HG03135 (cell line): ENCODE data around the gene BIRC7.

Experiments used
- ATAC-seq: cut with Tn5 transposase; IDR thresholded peaks from one replicate; pipeline ENCODE4 v1.9.1; 2021; ENCODE audit warnings: mild to moderate bottlenecking, moderate library complexity; ENCODE audit not compliant: unreplicated experiment

BIRC7 gene

DNA sequence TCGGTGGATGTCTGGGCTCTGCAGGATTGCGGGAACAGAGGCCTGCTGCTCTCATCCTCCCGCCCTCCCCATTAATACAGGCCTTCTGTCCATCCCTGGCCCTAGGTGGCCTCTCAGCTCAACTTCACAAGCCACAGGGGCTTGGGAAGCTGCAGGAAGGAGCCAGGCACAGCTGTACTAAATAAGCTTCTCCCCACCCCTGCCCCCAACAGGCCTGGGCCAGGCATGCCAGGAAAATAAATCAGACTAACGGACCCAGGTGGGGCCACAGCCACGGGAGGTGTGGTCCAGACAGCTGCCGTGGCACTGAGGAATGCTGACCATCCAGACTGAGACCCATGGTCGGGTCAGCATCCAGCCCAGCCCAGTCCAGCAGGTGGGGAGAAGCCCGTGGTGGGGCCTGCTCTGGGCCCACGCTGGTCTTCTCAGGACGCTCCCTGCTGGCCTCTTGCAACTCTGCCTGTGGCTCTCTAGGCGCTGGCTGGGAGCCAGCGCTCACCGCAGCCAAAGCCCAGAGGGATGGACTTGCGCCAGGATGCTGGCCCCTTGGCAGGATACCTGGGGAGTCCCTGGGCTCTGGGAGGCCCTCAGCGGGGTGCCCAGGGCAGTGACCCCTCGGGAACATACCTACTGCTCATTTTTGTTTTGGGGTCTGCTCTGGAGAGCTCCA is 11.2 kb upstream of the BIRC7 start:
- no peak for ATAC-seq

DNA sequence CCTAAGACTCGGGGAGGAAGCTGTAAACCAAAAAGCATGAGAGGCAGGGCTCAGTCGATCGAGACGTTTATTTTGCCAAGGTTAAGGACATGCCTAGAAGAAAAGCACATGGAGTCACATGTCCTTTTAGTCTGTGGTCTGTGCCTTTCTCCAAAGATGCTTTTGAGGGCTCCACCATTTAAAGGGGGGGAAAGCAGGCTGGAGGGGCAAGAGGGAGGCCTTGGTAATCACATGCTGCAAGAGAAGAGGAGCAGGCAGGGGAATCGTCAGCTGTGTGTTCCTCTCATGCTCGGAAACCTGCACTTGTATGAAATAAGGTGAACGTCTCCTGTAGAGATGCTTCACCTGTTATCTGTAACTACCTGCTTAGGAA is 10.6 kb upstream of the BIRC7 start:
- ATAC-seq = no peak

DNA sequence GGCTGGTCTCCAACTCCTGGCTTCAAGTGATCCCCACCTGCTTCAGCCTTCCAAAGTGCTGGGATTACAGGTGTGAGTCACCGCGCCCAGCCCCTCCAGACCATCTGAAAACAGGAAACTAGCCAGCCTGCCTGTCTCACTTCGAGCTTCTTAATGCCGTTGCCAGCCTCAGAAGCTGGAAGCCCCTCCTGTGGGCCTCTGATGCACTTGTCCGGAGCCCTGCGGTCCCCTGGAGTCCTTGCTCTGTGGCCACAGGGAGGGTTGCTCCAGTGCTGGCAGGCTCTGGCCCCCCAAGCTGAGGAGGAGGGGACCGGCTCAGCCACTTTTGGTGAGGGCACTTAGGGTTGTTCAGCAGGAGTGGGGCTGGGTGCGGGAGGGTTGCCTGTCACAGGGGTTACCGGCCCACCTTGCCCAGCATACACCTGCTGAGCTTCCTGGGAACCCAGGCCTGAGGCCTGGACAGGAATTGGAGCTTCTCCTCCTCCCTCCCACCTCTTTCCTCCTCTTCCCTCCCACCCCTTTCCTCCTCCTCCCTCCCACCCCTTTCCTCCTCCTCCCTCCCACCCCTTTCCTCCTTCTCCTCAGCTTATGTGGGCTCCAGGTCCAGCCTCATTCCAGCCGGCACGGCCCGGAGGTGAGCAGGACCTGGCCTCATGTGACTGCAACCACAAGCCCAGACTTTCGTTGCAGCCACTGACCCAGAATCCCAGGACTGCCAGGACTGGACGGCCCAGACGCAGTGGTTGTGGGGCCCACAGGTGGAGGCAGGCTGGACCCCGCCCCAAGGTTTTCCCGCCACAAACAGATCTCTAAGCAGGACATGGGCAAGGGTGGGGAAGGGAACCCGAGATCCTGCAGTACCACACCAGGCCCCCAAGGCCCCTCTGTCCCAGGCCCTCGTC is 9.4 kb upstream of the BIRC7 start:
- no peak for ATAC-seq

- no peak for ATAC-seq
Measured at GRCh38 chr20:63227260-63227659, 8.4 kb upstream of the BIRC7 start.

- no peak for ATAC-seq
Measured at GRCh38 chr20:63228806-63229205, 6.9 kb upstream of the BIRC7 start.

DNA sequence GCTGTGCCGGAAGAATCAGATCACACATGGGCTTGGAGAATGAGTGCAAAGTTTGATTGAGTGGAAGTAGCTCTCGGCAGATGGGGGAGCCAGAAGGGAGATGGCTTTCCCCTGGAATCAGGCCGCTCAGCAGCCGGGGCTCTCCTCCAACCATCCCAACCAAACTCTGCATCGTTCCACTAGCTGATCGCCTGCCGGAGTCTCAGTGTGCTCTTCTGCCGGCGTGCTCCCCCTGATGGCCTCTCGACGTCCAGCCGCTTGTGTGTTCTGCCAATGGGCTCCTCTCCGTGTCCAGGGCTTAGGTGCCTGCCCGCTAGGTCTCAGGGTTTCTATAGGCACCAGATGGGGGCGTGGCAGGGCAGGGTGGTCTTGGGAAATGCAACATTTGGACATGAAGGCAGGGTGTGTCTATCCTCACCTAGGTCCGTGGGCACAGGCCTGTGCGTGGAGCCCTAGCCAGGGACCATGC is 4.9 kb upstream of the BIRC7 start:
- ATAC-seq = no peak

DNA sequence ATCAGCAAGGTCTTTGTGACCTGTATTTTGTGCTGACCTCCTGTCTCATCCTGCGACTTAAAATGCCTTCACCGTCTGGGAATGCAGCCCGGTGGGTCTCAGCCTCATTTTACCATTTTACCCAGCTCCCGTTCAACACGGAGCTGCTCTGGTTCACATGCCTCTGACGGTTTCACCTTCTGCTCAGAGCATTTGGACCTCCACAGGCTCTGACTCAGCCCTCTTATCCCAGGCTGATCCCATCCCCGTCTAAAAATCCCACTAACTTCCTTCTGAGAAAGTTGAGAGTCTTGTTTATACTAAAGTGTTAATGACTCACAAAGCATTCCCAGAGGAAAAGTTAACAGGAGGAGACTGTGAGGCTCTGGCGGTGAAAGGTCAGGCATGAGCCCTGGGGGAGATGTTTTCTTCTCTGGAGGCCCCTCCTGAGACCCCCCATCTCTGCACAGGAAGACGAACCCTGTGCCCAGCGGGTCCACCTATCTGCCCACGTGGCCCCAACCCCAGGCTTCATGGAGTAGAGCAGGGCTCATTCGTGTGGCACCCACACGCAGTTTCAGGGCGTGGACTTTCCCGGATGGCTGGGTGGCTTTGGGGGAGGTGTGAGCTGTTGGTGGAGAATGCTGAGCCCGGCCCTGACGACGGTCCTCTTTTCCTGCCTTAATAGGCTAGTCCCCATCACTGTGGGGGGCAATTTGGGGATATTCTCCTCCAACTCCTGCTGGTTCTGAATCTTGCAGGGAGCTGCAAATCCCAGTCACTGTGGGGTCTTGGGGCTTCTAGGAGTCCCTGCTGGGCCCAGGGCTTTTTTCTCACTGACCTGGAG is 3.3 kb upstream of the BIRC7 start:
- ATAC-seq = no peak

GRCh38 chr20:63233061-63233344 is 2.7 kb upstream of the BIRC7 start:
- no peak for ATAC-seq

GRCh38 chr20:63233924-63234323 is 1.8 kb upstream of the BIRC7 start:
- ATAC-seq = no peak

DNA sequence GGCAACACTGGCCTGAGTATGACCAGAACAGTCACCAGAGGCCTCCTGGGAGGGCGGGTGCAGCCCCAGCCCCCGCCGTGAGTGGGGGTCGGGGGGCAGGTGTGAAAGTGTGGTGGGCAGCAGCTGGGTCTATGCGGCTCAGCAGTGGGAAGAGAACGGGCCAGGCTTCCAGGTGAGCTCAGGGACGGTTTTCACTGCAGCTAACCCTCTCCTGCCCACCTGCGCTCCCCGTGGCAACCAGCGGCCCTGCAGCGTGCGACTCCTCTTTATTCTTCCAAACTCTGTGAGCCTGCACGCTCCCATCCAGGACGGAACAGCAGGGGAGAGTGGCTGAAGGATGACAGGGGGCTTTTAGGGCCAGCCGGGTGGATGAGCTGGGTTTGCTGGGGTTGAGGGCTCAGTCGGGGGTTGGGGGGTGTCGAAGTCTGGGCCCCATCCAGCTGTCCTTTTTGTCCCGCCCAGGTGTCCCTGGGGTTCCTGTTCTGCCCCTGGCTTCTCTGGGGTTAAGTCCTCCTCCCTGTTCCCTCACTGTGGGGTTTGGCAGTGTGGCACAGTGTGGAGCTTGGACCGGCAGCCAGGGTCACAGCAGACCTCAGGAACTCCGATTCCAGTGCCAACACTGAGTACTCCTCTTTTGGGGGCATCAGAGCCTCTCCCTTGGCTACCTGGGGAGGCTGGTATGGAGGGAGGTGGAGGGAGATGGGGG is 859 bp upstream of the BIRC7 start:
- no peak for ATAC-seq

GRCh38 chr20:63236116-63236837 is 572 bp downstream of the BIRC7 start:
- ATAC-seq = no peak

GRCh38 chr20:63238031-63238430 is 2.3 kb downstream of the BIRC7 start:
- no peak for ATAC-seq

GRCh38 chr20:63238514-63239125 is 2.9 kb downstream of the BIRC7 start:
- no peak for ATAC-seq

- no peak for ATAC-seq
Measured at GRCh38 chr20:63239431-63239830, 3.7 kb downstream of the BIRC7 start.

DNA sequence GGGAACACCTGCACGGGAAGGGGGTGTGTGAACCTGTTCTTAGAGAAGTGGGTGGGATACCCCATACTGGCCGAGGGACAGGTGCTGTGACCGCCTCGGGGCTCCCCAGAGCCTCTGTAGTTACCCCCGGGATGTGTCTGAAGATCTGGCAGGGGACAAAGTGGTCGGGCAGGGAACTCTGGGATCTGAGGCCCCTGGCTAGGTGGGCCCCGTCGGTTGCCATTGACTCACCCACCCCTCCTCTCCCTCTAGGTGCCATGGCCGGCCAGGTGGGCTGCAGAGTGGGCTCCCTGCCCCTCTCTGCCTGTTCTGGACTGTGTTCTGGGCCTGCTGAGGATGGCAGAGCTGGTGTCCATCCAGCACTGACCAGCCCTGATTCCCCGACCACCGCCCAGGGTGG is 4.3 kb downstream of the BIRC7 start:
- no peak for ATAC-seq

- no peak for ATAC-seq
Measured at GRCh38 chr20:63241272-63241671, 5.6 kb downstream of the BIRC7 start.

DNA sequence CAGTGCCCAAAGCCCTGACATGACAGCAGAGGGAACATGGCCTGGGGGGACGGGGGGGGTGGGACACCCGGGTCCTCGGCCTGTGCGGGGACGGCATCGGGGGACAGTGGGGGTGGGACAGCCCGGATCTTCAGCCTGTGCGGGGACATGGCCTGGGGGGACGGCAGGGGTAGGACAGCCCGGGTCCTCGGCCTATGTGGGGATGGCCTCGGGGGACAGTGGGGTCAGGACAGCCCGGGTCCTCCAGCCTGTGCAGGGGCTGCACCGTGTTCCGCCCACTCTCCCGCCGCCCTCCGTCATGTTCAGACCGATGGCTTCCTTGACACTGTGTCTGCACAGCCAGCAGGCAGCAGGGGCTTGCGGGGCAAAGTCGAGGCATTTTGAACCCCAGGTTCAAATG is 7.0 kb downstream of the BIRC7 start:
- no peak for ATAC-seq

DNA sequence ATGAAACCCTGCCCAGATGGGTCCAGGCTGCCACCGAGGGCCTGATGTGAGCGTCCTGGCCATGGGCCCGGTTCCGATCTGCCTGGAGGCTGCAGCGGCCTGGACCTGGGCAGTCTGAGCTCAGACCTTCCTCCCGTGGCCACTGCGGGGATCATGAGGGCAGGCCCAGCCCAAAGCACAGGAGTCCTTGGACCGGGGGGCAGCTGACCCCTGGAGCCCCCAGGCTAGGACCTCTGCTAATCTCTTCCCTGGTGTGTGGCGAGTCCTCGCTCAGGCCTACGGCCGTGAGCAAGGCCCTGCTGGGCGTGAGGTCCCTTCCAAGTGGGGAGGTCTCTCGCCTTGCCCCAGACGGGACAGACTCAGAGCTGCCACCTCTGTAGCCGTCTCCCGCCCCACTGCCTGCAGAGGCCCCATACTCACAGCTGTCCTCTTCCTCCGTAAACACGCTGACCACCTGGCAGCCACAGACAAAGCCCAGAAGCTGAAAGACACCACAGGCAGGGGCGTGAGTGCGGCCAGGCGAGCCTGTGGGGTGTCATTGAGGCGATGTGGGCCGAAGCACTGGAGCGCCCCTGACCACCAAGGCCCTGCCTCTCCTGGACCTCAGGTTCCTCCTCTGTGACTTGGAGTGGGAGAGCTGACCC is 8.0 kb downstream of the BIRC7 start:
- ATAC-seq = no peak

DNA sequence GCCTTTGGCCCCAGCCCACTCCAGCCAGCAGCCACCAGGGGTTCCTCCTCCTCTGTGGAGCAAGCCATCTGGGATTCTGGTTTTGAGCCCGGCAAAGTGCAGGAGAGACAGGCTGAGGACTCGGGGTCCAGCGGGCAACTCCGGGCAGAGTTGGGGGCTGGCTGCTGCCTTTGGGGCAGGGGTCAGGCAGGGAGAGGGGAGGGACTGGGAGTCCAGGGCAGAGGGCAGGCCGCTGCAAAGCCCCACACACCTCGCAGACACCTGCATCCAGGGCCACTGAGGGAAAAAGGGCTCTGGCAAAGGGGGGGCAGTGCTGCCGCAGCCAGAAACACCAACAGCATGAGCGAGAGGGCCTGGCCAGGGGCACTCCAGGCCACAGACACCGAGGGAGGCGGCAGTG is 8.8 kb downstream of the BIRC7 start:
- no peak for ATAC-seq
